ENCODE results near the gene PPY.

The PPY gene

GRCh38 chr17:43942051-43942685 lies at the start of gene PPY:
Gene PPY (minus strand): TSS chr17:43942476. CDS start chr17:43941654, 822 bp downstream.
- Mint-ChIP-seq H3K4me1 (peaks cover 62% of the 10 kb centered on the region), H3K9me3 (no peaks in the 10 kb centered on the region), H3K27ac (no peak within 1 kb of the TSS), H3K27me3 (ENCODE audit: low read depth, poor library complexity) (peaks cover 22% of the 10 kb centered on the region), H3K4me3 (no peak within 1 kb of the TSS), H3K36me3 (ENCODE audit: low read depth) (no peaks in the 10 kb centered on the region)
- TF ChIP-seq CTCF (IDR thresholded peaks at IDR 0.05), result no peak
- no peak for DNase-seq

GRCh38 chr17:43988301-43988700 lies 46.0 kb upstream of the PPY start:
- no peak for DNase-seq
- Mint-ChIP-seq H3K27me3 (ENCODE audit: low read depth, poor library complexity) (peaks cover 47% of the 10 kb centered on the region), H3K9me3 (no peaks in the 10 kb centered on the region), H3K36me3 (ENCODE audit: low read depth) (no peaks in the 10 kb centered on the region), H3K4me3 (no peak overlapping the region), H3K4me1 (peaks cover 17% of the 10 kb centered on the region), H3K27ac (no peak overlapping the region)
- TF ChIP-seq CTCF (IDR thresholded peaks at IDR 0.05), result no peak

GRCh38 chr17:43987131-43988021 lies 45.1 kb upstream of the PPY start:
- Mint-ChIP-seq H3K9me3 (no peaks in the 10 kb centered on the region), H3K4me1 (peaks cover 17% of the 10 kb centered on the region), H3K27me3 (ENCODE audit: low read depth, poor library complexity) (peaks cover 56% of the 10 kb centered on the region), H3K36me3 (ENCODE audit: low read depth) (no peaks in the 10 kb centered on the region), H3K4me3 (no peak overlapping the region), H3K27ac (no peak overlapping the region)
- DNase-seq, result no peak
- TF ChIP-seq CTCF (IDR thresholded peaks at IDR 0.05), result no peak

GRCh38 chr17:43986225-43986981 lies 44.1 kb upstream of the PPY start:
- no peak for TF ChIP-seq CTCF (IDR thresholded peaks at IDR 0.05)
- H3K9me3 Mint-ChIP-seq, result no peaks in the 10 kb centered on the region
- peaks cover 17% of the 10 kb centered on the region for H3K4me1 Mint-ChIP-seq
- H3K36me3 Mint-ChIP-seq (ENCODE audit: low read depth), result no peaks in the 10 kb centered on the region
- no peak for DNase-seq
- H3K27me3 Mint-ChIP-seq (ENCODE audit: low read depth, poor library complexity), result peaks cover 66% of the 10 kb centered on the region
- H3K4me3 Mint-ChIP-seq, result no peak overlapping the region
- H3K27ac Mint-ChIP-seq, result no peak overlapping the region

- Mint-ChIP-seq H3K4me3 (peak overlapping the region; percentile 75), H3K36me3 (ENCODE audit: low read depth) (no peaks in the 10 kb centered on the region), H3K4me1 (peaks cover 17% of the 10 kb centered on the region), H3K9me3 (no peaks in the 10 kb centered on the region), H3K27ac (no peak overlapping the region), H3K27me3 (ENCODE audit: low read depth, poor library complexity) (peaks cover 85% of the 10 kb centered on the region)
- TF ChIP-seq CTCF (IDR thresholded peaks at IDR 0.05), result no peak
- DNase-seq, result no peak
Measured at GRCh38 chr17:43984521-43984920, 42.2 kb upstream of the PPY start.

Data from nephron progenitor cell (in vitro differentiated cells).